SK-MEL-5 (cell line): Measurements from ENCODE around the gene GCNA. TPM values are rescaled to one million over a fixed set of nuclear protein-coding genes. Genes with fewer than 3 reads are reported as not detected.
"Not testable (repeated sequence)": the region's sequence is repeated elsewhere in the genome, so short reads cannot be mapped to it uniquely, and the experiment has no call there.

Experiments
- DNase-seq: peaks from one replicate; pipeline ENCODE4 v3.0.0-alpha.2; 2016; ENCODE audit warnings: low read depth, low spot score
- in situ Hi-C: cut with HindIII; loops from 2 replicates; pipeline ENCODE4 v1.10.0; 2016; ENCODE audit warnings: low sequenced_read_pairs, high pct_unique_total_duplicates, low pct_unique_long_range_greater_than_20kb
- total RNA-seq: library from RNA; depleted of rRNA; stranded (reverse); fragments of >200 nt; shearing (Covaris generic); gene quantifications from 2 replicates; pipeline ENCODE4 v1.2.3, GENCODE V29; 2014; rRNA removed

GCNA gene
- total RNA-seq, 1 experiment from 2014 or later, result 1.1 TPM

DNA sequence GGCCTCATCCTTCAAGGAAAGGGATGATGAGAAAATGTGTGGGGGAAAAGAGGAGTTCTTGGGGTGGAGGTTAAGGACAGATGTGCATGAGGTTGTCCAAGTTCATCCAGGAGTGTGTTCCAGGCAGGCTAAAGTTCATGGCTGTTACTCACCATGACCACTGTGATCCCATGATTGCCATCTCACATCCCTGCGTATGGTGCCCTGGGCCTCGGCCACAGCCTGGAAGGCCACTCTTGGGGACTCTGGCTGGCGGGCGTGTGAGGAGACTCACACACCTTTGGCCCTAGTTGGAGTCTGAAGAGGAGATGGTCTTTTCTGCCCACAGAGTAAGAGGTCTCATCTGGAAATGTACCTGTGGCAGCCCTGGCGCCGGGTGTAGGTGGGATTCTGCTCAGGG lies 81.7 kb downstream of the GCNA start:
- in situ Hi-C loops, result no loop called here
- DNase-seq, result no peak

DNA sequence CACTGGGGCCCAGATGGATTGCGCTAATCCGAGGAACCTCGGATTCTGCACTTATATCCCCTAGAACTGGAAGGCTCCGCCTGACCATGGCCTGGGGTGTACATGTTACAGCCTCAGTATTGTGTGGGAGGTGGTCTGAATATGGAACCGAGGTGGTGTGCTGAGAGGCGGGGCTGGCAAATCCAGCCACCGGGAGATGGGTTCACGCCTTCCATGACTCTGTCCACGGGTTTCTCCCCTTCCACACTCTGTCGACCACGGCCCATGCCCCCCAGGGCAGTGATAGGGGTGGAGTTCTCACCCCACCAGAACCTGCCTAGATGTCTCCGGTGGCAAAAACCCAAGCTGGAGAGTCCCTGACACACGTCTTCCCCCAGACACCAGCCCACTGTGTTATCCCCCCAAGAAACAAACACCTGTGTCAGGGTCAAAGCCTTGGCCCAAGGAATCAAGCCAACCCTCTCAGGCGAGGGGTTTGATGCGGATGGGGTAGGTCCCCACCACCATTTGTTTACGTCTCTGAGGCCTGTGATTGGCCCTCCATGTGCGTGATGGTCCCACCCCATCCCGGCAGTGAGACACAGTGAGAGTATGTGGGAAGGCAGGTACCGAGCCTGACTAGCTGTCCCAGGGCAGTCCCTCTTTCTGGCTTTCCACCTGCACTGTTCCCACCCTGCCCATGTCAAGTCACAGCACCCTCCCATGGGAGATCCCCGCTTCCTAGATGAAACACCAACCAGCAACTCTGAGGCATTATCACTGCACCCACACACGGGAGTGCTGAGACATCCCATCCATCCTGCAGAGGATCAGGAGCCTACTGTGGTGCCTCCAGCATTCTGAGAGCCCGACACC lies 82.6 kb downstream of the GCNA start:
- no peak for DNase-seq
- in situ Hi-C loops, result no loop called here

DNA sequence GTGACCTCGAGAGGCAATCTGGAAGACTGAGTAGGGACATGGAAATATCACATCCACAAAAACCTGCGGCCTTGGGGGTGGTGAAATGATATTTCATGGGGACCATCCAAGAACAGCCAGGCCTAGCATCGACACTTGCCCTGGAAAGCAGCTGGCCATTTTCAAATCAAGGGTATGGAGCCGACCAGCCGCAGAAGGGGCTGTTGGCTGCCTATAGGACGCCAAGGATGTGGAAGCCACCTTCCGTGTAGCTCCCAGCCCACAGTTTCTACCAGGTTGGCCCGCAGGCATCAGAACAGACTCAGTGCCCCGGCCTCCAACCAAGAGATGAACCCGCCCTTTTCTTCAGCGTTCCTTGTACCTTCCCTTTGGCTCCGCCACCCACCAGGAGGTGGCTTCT lies 83.7 kb downstream of the GCNA start:
- no peak for DNase-seq
- in situ Hi-C loops, result no loop called here

- DNase-seq, in situ Hi-C loops: not testable (repeated sequence)
These were observed 84.4 kb downstream of the GCNA start for GRCh38 chrX:71662654-71663053.

Other genes starting within 250 kb of the GCNA start
- 13.1 and 14.3 TPM in 2 replicates for gene TAF1, start 212.1 kb upstream of the GCNA start, total RNA-seq
- gene OGT, start 45.3 kb upstream of the GCNA start, total RNA-seq, result 80.3 and 98.0 TPM in 2 replicates
- gene CXCR3, start 40.1 kb downstream of the GCNA start, total RNA-seq, result not detected in 2 replicates
- not detected in 2 replicates for gene CXorf49, start 139.8 kb downstream of the GCNA start, total RNA-seq
- gene CXorf49B, start 184.9 kb downstream of the GCNA start, total RNA-seq, result not detected in 2 replicates